ENCODE measurements around the gene SCRN1. TPM values are rescaled to one million over a fixed set of nuclear protein-coding genes. Genes with fewer than 3 reads are reported as not detected.

The SCRN1 gene
- total and polyA plus RNA-seq, 2 experiments from 2014 or later = 58.8 to 80.0 TPM

GRCh38 chr7:29919790-29920189 lies 69.8 kb downstream of the SCRN1 start:
- Histone ChIP-seq H3K27me3 (replicated peaks; ENCODE audit: insufficient read depth) (no peaks in the 10 kb centered on the region), H3K4me2 (ENCODE audit: unreplicated experiment) (no peak overlapping the region), H3K4me3 (no peak overlapping the region), H3K79me2 (ENCODE audit: insufficient read depth) (no peaks in the 10 kb centered on the region), H3K36me3 (ENCODE audit: low read depth) (peaks cover 27% of the 10 kb centered on the region; the same call in 1 of the 2 replicates), H3K4me1 (ENCODE audit: insufficient read depth) (no peaks in the 10 kb centered on the region), H3K9me3 (ENCODE audit: low read depth) (no peaks in the 10 kb centered on the region), H3F3A (ENCODE audit: insufficient read depth) (no peaks in the 10 kb centered on the region), H4K20me1 (ENCODE audit: insufficient read depth) (no peaks in the 10 kb centered on the region), H3K9me2 (ENCODE audit: insufficient read depth) (no peaks in the 10 kb centered on the region), H3K9ac (no peak overlapping the region), H3K27ac (no peak overlapping the region), H2AFZ (no peak overlapping the region)
- TF ChIP-seq EZH2 (IDR thresholded peaks at IDR 0.05; ENCODE audit: insufficient read depth, poor library complexity, severe bottlenecking) (no peak), EZH2phosphoT487 (IDR thresholded peaks at IDR 0.05; ENCODE audit: insufficient read depth, low read depth) (no peak)
- no peak for DNase-seq
- in situ Hi-C loops (cut with MboI) = loop anchor here (10.0 kb wide), 1 partner anchor 275 kb away; no protein-coding TSS in a partner anchor
- 97 to 98% methylated on average over 5 of the region's 5 CpGs for WGBS, 2 experiments (ENCODE audit: low coverage in 1 of 2, low lambda C conversion rate in 2 of 2, missing lambda C conversion rate in 2 of 2)

GRCh38 chr7:29918850-29919249 lies 70.8 kb downstream of the SCRN1 start:
- TF ChIP-seq EZH2phosphoT487 (IDR thresholded peaks at IDR 0.05; ENCODE audit: insufficient read depth, low read depth) (no peak), EZH2 (IDR thresholded peaks at IDR 0.05; ENCODE audit: insufficient read depth, poor library complexity, severe bottlenecking) (no peak)

GRCh38 chr7:29917641-29918040 lies 72.0 kb downstream of the SCRN1 start:
- H4K20me1 ChIP-seq (ENCODE audit: insufficient read depth) = no peaks in the 10 kb centered on the region
- H3K4me1 ChIP-seq (ENCODE audit: insufficient read depth) = no peaks in the 10 kb centered on the region
- no peak for TF ChIP-seq EZH2 (IDR thresholded peaks at IDR 0.05; ENCODE audit: insufficient read depth, poor library complexity, severe bottlenecking)
- no peak for TF ChIP-seq EZH2phosphoT487 (IDR thresholded peaks at IDR 0.05; ENCODE audit: insufficient read depth, low read depth)
- no peaks in the 10 kb centered on the region for H3F3A ChIP-seq (ENCODE audit: insufficient read depth)
- no peak overlapping the region for H2AFZ ChIP-seq
- no peaks in the 10 kb centered on the region for H3K79me2 ChIP-seq (ENCODE audit: insufficient read depth)
- no peak overlapping the region for H3K4me2 ChIP-seq (ENCODE audit: unreplicated experiment)
- DNase-seq = no peak
- WGBS, 2 experiments (ENCODE audit: low coverage in 1 of 2, low lambda C conversion rate in 2 of 2, missing lambda C conversion rate in 2 of 2) = 58 to 60% methylated on average over 4 of the region's 4 CpGs
- H3K27me3 ChIP-seq (replicated peaks; ENCODE audit: insufficient read depth) = no peaks in the 10 kb centered on the region
- no peaks in the 10 kb centered on the region for H3K9me3 ChIP-seq (ENCODE audit: low read depth)
- H3K4me3 ChIP-seq = no peak overlapping the region
- no peak overlapping the region for H3K27ac ChIP-seq
- no peaks in the 10 kb centered on the region for H3K9me2 ChIP-seq (ENCODE audit: insufficient read depth)
- in situ Hi-C loops (cut with MboI) = loop anchor here (10.0 kb wide), 1 partner anchor 273 kb away; no protein-coding TSS in a partner anchor
- peaks cover 27% of the 10 kb centered on the region; the same call in 1 of the 2 replicates for H3K36me3 ChIP-seq (ENCODE audit: low read depth)
- no peak overlapping the region for H3K9ac ChIP-seq

More at GRCh38 chr7:29918850-29919249, 70.8 kb downstream of the SCRN1 start:
- Histone ChIP-seq H3K9me2 (ENCODE audit: insufficient read depth) (no peaks in the 10 kb centered on the region), H4K20me1 (ENCODE audit: insufficient read depth) (no peaks in the 10 kb centered on the region), H3K4me3 (no peak overlapping the region), H2AFZ (no peak overlapping the region), H3K9me3 (ENCODE audit: low read depth) (no peaks in the 10 kb centered on the region), H3K4me2 (ENCODE audit: unreplicated experiment) (no peak overlapping the region), H3K9ac (no peak overlapping the region), H3K79me2 (ENCODE audit: insufficient read depth) (no peaks in the 10 kb centered on the region), H3K27me3 (replicated peaks; ENCODE audit: insufficient read depth) (no peaks in the 10 kb centered on the region), H3K27ac (no peak overlapping the region), H3K36me3 (ENCODE audit: low read depth) (peaks cover 27% of the 10 kb centered on the region; the same call in 1 of the 2 replicates), H3K4me1 (ENCODE audit: insufficient read depth) (no peaks in the 10 kb centered on the region), H3F3A (ENCODE audit: insufficient read depth) (no peaks in the 10 kb centered on the region)
- in situ Hi-C loops (cut with MboI) = loop anchor here (10.0 kb wide), 1 partner anchor 274 kb away; no protein-coding TSS in a partner anchor
- DNase-seq = no peak
- 82 to 86% methylated on average over 4 of the region's 4 CpGs for WGBS, 2 experiments (ENCODE audit: low coverage in 1 of 2, low lambda C conversion rate in 2 of 2, missing lambda C conversion rate in 2 of 2)

- no peaks in the 10 kb centered on the region for H3K9me2 ChIP-seq (ENCODE audit: insufficient read depth)
- WGBS, 2 experiments (ENCODE audit: low coverage in 1 of 2, low lambda C conversion rate in 2 of 2, missing lambda C conversion rate in 2 of 2) = 43 to 45% methylated on average over 7 of the region's 7 CpGs
- H2AFZ ChIP-seq = no peak overlapping the region
- H3K9me3 ChIP-seq (ENCODE audit: low read depth) = no peaks in the 10 kb centered on the region
- H3K27me3 ChIP-seq (replicated peaks; ENCODE audit: insufficient read depth) = no peaks in the 10 kb centered on the region
- TF ChIP-seq EZH2 (IDR thresholded peaks at IDR 0.05; ENCODE audit: insufficient read depth, poor library complexity, severe bottlenecking) (no peak), EZH2phosphoT487 (IDR thresholded peaks at IDR 0.05; ENCODE audit: insufficient read depth, low read depth) (no peak)
- H3K4me2 ChIP-seq (ENCODE audit: unreplicated experiment) = no peak overlapping the region
- no peaks in the 10 kb centered on the region for H3F3A ChIP-seq (ENCODE audit: insufficient read depth)
- H3K4me1 ChIP-seq (ENCODE audit: insufficient read depth) = no peaks in the 10 kb centered on the region
- no peaks in the 10 kb centered on the region for H3K79me2 ChIP-seq (ENCODE audit: insufficient read depth)
- peaks cover 17% of the 10 kb centered on the region; the same call in 1 of the 2 replicates for H3K36me3 ChIP-seq (ENCODE audit: low read depth)
- H3K27ac ChIP-seq = no peak overlapping the region
- in situ Hi-C loops (cut with MboI) = loop anchor here (10.0 kb wide), 1 partner anchor 271 kb away; no protein-coding TSS in a partner anchor
- H3K4me3 ChIP-seq = no peak overlapping the region
- DNase-seq = peak; percentile 33
- H3K9ac ChIP-seq = no peak overlapping the region
- H4K20me1 ChIP-seq (ENCODE audit: insufficient read depth) = no peaks in the 10 kb centered on the region
Observed at GRCh38 chr7:29915481-29916215, 74.0 kb downstream of the SCRN1 start.
